Myocyte (in vitro differentiated cells): ENCODE results near the gene COL4A2. TPM values are rescaled to one million over a fixed set of nuclear protein-coding genes. Genes with fewer than 3 reads are reported as not detected.

Source experiments
- DNase-seq: peaks from one replicate; pipeline ENCODE4 v3.0.0-alpha.2; 2012; ENCODE audit warnings: low read depth
- total RNA-seq: library from RNA; depleted of rRNA; stranded (reverse); fragments of >200 nt; gene quantifications from 2 replicates; pipeline ENCODE4 v1.2.3, GENCODE V29; 2014

COL4A2 gene
- total RNA-seq, 1 donor from 2014 or later, result 71.7 TPM

GRCh38 chr13:110433014-110433413 lies 125.9 kb downstream of the COL4A2 start:
- no peak for DNase-seq

- no peak for DNase-seq
Measured at GRCh38 chr13:110434629-110435028, 127.5 kb downstream of the COL4A2 start.

DNA sequence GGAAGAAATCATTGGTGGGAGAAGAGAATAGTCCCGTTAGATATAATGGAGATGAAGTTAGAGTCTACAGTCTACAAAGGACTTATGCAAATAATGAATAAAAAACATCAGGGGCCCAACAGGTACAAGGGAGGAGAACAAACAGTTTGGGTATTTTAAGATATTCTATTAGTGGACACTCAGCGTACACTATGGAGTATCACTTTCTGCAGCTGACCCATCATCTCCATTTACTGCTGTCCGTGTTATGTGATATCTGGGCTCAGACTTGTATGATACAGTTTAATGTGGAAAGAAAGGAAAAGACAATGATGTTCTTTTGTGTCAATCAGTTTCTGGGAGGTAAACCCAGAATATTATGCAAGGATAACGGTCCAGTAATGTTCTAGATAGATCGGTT lies 128.2 kb downstream of the COL4A2 start:
- no peak for DNase-seq

DNA sequence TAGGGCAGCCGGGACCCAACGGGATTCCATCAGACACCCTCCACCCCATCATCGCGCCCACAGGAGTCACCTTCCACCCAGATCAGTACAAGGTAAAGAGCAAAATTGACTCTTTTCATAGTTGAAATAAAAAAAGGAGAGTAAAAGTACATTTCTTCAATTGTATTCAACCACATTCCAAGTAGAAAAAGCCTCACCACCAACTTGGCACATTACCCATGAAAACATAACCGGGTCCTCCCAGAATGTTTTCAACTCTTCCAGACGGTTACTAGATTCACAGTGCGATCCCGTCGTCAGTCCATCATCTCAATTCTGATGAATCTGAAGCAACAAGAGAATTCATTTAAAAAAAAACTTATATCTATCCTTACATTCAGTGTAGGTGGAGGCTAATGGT lies 129.2 kb downstream of the COL4A2 start:
- DNase-seq, result no peak

GRCh38 chr13:110436786-110437370 lies 129.8 kb downstream of the COL4A2 start:
- DNase-seq, result no peak

DNA sequence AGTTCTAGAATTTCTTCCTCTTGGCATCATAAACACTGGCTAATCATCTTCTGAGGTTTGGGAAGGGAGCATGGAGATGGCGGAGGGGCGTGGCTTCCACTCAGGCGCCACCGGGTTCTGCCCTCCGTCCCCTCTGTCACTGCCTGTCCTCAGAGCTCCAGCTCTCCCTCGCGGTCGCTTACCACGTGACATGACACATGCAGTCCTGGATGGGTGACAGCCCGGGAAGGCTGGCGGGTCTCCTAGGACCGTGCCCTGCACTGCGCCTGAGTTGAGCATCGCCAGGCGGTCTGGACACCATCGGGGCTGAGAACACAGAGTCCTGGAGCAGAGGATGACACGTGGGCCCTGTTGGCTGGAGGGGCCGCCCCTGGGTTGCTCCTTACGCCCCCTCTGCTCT lies 131.1 kb downstream of the COL4A2 start:
- no peak for DNase-seq

DNA sequence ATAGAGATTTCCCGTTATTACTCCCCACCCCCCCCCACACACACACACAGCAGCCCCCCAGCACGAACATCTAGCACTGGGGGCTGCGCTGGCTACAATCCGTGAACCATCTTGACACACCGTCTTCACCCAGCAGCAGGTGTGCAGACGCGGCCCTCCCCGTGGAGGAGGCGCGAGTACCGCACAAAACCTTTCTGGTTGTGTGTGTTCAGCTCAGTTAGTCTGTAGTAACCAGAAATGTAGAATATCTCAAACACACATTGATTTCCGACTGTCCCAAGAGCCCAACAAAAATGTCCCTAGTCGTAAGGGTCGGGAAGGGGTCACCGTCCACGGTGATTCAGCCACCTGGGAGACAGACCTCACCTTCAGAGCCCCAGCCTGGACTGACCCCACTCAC lies 131.7 kb downstream of the COL4A2 start:
- no peak for DNase-seq

DNA sequence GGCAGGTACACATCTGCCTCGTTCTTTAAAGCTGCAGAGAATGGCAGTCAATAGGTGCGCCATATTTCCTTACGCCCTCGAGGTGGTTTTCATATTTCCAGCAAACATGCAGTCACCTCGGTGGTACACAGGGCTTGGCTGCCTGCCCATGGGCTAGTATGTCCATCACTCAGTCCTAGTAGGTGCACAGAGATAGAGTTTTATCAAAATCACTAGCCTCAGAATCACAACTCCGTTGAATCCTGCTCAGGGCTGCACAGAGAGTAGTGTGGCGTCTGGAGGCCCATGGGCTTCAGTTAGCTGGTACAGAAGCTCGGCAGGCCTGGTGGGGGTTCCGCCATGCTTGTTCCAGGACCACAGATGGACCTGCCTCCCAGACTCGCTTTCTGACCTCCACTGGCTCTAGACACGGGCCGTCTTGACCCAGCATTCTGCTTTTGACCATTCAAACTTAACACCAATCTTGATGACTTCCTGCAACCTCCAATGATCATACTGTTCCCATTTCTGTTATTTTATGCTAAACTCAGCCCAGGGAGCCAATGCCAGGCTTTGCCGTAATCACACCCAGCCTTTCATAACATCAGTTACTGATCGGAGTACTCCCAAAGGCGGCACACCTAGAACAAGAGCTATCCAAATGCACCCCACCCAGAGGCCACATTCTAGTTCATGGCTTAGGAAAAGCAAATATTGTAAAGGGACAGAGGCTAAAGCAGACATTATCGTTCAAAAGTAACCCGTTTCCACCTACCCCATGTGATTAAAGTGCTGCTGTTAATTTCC lies 134.1 kb downstream of the COL4A2 start:
- no peak for DNase-seq

GRCh38 chr13:110442930-110443621 lies 136.0 kb downstream of the COL4A2 start:
- no peak for DNase-seq

DNA sequence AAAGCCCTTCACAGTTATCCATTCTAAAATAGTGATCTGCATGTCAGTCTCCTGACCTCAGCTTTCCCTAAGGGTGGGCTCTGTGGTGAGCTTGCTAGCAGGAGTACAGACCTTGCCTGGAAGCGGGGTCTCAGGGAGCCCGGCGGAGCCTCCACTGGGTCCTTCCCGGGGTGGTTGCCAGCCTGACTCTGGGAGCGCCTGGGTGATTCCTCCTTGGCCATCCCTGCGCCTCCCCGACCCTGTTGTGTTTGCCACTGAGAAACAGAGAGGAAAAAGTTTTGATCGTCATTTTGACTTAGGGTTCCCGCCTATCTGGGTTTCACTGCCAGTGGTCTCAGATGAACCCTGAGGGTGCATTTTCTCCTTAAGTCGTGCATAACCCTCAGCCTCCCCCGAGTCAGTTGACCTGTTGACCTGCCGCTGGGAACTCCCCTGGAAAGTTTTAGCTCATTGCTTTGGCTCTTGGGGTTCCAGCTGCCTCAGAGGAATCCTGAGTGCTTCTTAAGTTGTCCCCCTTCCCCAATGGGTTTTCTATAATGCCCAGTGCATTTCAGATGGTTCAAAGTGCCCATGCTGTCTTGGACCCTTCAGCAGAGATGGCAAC lies 136.6 kb downstream of the COL4A2 start:
- DNase-seq, result no peak

- peak; percentile 70 for DNase-seq
Measured at GRCh38 chr13:110444226-110444653, 137.2 kb downstream of the COL4A2 start.

- DNase-seq, result no peak
Measured at GRCh38 chr13:110445183-110445582, 138.1 kb downstream of the COL4A2 start.

GRCh38 chr13:110445722-110446574 lies 138.9 kb downstream of the COL4A2 start:
- DNase-seq, result no peak

DNA sequence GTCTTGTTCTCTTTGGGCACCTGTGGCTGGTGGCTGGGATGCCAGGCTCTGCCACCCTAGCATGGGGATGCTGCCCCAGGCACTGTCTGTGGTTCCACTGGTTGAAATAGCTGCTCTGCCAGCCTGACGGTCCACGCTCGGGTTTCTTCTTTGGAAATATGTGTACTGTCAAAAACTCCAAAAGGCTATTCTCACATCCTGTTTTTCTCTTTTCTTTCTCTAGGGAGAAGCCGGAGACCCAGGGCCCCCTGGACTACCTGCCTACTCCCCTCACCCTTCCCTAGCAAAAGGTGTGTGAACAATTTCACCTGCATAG lies 139.4 kb downstream of the COL4A2 start:
- no peak for DNase-seq

DNA sequence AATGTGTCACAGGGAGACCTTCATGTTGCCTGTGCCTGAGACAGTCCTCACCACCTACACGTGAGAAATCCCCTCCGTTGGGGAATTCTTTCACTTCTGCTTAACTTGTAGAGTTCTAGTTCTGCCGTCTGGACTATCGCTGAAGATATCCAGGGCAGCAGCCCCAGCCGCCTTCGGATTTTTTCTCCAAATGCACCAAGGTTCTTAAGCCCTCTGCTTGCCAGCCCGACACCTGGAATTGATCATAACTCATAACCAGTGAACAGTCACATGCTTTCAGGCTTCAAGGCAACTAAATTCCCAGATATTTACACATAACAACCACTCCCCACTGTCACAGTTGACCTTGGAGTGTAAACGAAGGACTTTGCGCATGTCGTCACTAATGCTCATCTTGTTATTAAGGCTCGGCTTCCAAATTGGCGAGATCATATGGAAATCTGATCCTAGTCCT lies 140.0 kb downstream of the COL4A2 start:
- no peak for DNase-seq

DNA sequence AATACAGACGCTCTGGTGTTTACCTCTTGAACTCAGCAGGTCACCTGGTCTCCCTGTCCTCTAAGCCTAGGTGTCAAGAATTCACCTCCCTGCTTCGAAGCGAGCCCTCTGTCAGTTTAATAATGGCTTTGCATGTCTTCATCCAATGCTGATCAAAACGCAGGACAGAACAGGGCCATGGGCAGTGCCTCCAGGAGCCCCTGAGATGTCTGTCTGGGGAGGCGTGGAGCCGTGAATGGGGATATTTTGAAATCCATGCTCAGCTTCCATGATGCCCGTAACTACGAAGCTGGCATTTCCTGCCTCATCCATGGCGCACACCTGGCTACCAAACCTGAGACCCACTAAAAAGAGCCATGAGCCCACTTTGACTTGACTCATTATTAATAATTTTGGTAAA lies 140.7 kb downstream of the COL4A2 start:
- no peak for DNase-seq

- peak; percentile 56 for DNase-seq
Measured at GRCh38 chr13:110448230-110448629, 141.1 kb downstream of the COL4A2 start.

GRCh38 chr13:110448677-110449076 lies 141.6 kb downstream of the COL4A2 start:
- no peak for DNase-seq

DNA sequence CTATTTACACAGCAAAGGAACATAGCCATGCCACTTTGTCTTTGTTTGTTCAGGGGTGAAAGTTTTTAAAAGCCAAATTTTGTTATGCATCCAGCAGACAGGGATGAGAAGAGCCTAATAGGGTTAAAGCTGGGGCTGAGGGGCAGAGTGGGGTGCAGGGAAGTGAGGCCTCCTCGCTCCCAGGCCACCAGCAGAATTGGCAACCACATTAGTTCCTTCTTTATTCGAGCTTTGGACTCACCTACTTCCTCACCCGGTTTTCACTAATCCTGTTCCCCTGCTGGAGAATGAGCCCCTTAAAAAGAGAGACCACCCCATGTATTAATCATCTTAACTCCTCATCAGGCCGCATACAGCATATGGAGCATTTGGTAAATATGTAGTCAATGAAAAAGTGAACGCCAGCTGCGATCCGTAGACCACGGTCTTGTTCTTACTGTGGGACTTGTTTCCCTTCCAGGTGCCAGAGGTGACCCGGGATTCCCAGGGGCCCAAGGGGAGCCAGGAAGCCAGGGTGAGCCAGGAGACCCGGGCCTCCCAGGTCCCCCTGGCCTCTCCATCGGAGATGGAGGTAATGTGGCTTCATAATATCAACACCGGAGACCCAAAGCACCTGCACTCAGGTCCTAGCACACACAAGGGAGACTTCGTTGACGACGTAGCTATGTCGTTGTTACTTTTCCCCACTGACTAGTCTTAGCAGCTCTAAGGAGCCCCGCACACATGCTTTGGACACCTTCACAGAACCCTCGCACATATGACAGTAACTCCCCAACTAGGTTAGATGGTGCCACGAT lies 142.3 kb downstream of the COL4A2 start:
- no peak for DNase-seq
